PC-9 (cell line): ENCODE measurements around the gene RFC2. TPM values are rescaled to one million over a fixed set of nuclear protein-coding genes. Genes with fewer than 3 reads are reported as not detected.
"Not testable (repeated sequence)": the region's sequence is repeated elsewhere in the genome, so short reads cannot be mapped to it uniquely, and the experiment has no call there.

Experiments
- BruUV-seq: library from RNA; stranded (reverse); fragments of 400-500 nt; replicated peaks from 2 replicates; lab custom pipeline; 2021; lab: Mats Ljungman, UMichigan
- CTCF ChIA-PET: fragments of 300-600 bp; sonication (Branson Sonifier 250); formaldehyde crosslinking; loops from one replicate; lab custom pipeline; 2022; ENCODE audit warnings: antibody characterized with exemption; lab: Charles Lee
- POLR2A ChIA-PET: fragments of 300-600 bp; sonication (Branson Sonifier 250); formaldehyde crosslinking; loops from one replicate; lab custom pipeline; 2022; ENCODE audit warnings: antibody characterized with exemption; ENCODE audit not compliant: unreplicated experiment; lab: Charles Lee
- DNase-seq, 2 experiments: peaks; one replicate each; pipeline versions ENCODE4 v3.0.0 to v3.0.0-alpha.2; 2015 to 2022; ENCODE audit warnings: mixed read lengths in 1 of 2
- H2AFZ ChIP-seq: fragments of 200-600 bp; sonication (generic); 2 replicates; pipeline ENCODE4 v1.8.1; 2017; ENCODE audit warnings: antibody characterized with exemption
- H3F3A ChIP-seq: fragments of 200-600 bp; sonication (generic); 2 replicates; pipeline ENCODE4 v1.8.1; 2017; ENCODE audit warnings: antibody characterized with exemption, mild to moderate bottlenecking, low read depth; ENCODE audit not compliant: insufficient read depth
- H3K27ac ChIP-seq: fragments of 200-600 bp; sonication (generic); 2 replicates; pipeline ENCODE4 v1.6.1; 2016; ENCODE audit warnings: mixed run types
- H3K27me3 ChIP-seq: fragments of 200-600 bp; sonication (generic); 2 replicates; pipeline ENCODE4 v1.6.1; 2016; ENCODE audit warnings: low read depth, mixed run types; ENCODE audit not compliant: insufficient read depth
- H3K36me3 ChIP-seq: fragments of 200-600 bp; sonication (generic); 2 replicates; pipeline ENCODE4 v1.6.1; 2016; ENCODE audit warnings: low read depth, mixed run types
- H3K4me1 ChIP-seq: fragments of 200-600 bp; sonication (generic); replicated peaks from 2 replicates; pipeline ENCODE4 v1.6.1; 2016; ENCODE audit warnings: mixed run types; ENCODE audit not compliant: insufficient read depth
- H3K4me2 ChIP-seq: fragments of 200-600 bp; sonication (generic); 2 replicates; pipeline ENCODE4 v1.6.1; 2017; ENCODE audit warnings: mixed run types
- H3K4me3 ChIP-seq: fragments of 200-600 bp; sonication (generic); 2 replicates; pipeline ENCODE4 v1.6.1; 2016; ENCODE audit warnings: mixed run types
- H3K79me2 ChIP-seq: fragments of 200-600 bp; sonication (generic); 2 replicates; pipeline ENCODE4 v1.6.1; 2017; ENCODE audit warnings: low read depth, mixed run types
- H3K9me2 ChIP-seq: fragments of 200-600 bp; sonication (generic); 2 replicates; pipeline ENCODE4 v1.8.1; 2017; ENCODE audit warnings: mild to moderate bottlenecking; ENCODE audit not compliant: insufficient read depth
- H3K9me3 ChIP-seq: fragments of 200-600 bp; sonication (generic); 2 replicates; pipeline ENCODE4 v1.8.1; 2016; ENCODE audit warnings: low read depth; ENCODE audit not compliant: insufficient read depth
- H4K20me1 ChIP-seq: fragments of 200-600 bp; sonication (generic); 2 replicates; pipeline ENCODE4 v1.8.1; 2017; ENCODE audit not compliant: insufficient read depth
- EZH2 ChIP-seq: fragments of 200-600 bp; sonication (generic); IDR thresholded peaks from 2 replicates; pipeline ENCODE4 v1.8.0; 2017; ENCODE audit warnings: antibody characterized with exemption, low read depth
- intact Hi-C: fragments of 100-400 bp; cut with micrococcal nuclease; formaldehyde crosslinking; loops from one replicate; pipeline ENCODE4 v1.10.0; 2022; ENCODE audit not compliant: unreplicated experiment
- total RNA-seq: library from RNA; stranded (reverse); gene quantifications from 2 replicates; pipeline ENCODE4 v1.2.3, GENCODE V29; 2021
- TF ChIP-seq, protein P1 (sequence below): fragments of 200-600 bp; sonication (generic); conservative IDR thresholded peaks from 2 replicates; pipeline ENCODE4 v1.6.1; 2017; ENCODE audit warnings: mixed run types, antibody characterized with exemption, mild to moderate bottlenecking, moderate library complexity

RFC2 gene
- total RNA-seq, 1 experiment from 2014 or later, result 75.7 TPM

DNA sequence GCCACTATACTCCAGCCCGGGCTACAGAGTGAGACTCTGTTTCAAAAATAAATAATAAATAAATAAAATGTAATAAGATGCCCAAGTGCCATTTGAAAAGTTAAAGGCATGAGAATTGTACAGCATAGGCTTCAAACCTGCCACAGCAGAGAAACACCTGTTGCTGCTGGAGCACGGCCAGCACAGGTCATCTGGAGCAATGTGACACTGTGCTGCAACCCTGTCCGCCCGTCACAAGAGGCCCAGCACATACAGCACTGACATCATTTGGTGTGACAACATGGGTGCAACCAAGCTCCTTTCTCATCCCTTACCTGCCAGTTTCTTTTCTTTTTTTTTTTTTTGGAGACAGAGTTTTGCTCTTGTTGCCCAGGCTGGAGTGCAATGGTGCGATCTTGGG is 1.3 kb downstream of the RFC2 start:
- intact Hi-C loops, result loop anchor here (5.0 kb wide), 2 partner anchors 34 to 186 kb away; partner anchors contain the start of gene CLIP2
- peak overlapping the region; percentile 92; the same call in 1 of the 2 replicates for H3K4me3 ChIP-seq
- peaks cover 16% of the 10 kb centered on the region for H3F3A ChIP-seq
- DNase-seq, result no peak
- TF ChIP-seq, protein P1, sequence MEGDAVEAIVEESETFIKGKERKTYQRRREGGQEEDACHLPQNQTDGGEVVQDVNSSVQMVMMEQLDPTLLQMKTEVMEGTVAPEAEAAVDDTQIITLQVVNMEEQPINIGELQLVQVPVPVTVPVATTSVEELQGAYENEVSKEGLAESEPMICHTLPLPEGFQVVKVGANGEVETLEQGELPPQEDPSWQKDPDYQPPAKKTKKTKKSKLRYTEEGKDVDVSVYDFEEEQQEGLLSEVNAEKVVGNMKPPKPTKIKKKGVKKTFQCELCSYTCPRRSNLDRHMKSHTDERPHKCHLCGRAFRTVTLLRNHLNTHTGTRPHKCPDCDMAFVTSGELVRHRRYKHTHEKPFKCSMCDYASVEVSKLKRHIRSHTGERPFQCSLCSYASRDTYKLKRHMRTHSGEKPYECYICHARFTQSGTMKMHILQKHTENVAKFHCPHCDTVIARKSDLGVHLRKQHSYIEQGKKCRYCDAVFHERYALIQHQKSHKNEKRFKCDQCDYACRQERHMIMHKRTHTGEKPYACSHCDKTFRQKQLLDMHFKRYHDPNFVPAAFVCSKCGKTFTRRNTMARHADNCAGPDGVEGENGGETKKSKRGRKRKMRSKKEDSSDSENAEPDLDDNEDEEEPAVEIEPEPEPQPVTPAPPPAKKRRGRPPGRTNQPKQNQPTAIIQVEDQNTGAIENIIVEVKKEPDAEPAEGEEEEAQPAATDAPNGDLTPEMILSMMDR, result no peak
- no peak for TF ChIP-seq EZH2
- H3K27ac ChIP-seq, result no peak overlapping the region
- no peaks in the 10 kb centered on the region for H3K9me3 ChIP-seq
- peaks cover 23% of the 10 kb centered on the region for H3K36me3 ChIP-seq
- no peaks in the 10 kb centered on the region for H3K9me2 ChIP-seq
- POLR2A ChIA-PET, result no interaction called here
- CTCF ChIA-PET, result interaction anchor here (0.6 to 1.0 kb wide), 2 partner anchors 62 to 148 kb away, joined by 3 read pairs; no protein-coding TSS in a partner anchor
- no TSS peak for BruUV-seq
- peaks cover 17% of the 10 kb centered on the region for H3K4me1 ChIP-seq
- peak overlapping the region; percentile 98 for H3K4me2 ChIP-seq
- no peak overlapping the region for H2AFZ ChIP-seq
- peaks cover 41% of the 10 kb centered on the region for H3K79me2 ChIP-seq
- H3K27me3 ChIP-seq, result no peaks in the 10 kb centered on the region
- H4K20me1 ChIP-seq, result no peaks in the 10 kb centered on the region

DNA sequence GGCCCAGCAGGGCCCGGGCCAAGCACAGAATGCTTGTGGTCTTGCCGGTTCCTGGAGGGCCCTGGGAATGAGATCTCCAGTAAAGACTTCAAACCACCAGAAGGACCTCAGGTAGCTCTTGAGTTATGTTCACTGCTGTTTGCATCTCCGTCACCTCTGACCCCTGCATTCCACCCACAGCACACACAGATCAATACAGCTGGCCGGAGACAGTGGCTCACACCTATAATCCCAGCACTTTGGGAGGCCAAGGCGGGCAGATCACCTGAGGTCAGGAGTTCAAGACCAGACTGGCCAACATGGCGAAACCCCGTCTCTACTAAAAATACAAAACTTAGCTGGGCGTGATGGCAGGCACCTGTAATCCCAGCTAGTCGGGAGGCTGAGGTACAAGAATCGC is 5.1 kb downstream of the RFC2 start:
- CTCF ChIA-PET, BruUV-seq: not testable (repeated sequence)
- POLR2A ChIA-PET, result interaction anchor here (0.6 kb wide), 1 partner anchor 93 kb away, joined by 17 read pairs; no protein-coding TSS in a partner anchor

DNA sequence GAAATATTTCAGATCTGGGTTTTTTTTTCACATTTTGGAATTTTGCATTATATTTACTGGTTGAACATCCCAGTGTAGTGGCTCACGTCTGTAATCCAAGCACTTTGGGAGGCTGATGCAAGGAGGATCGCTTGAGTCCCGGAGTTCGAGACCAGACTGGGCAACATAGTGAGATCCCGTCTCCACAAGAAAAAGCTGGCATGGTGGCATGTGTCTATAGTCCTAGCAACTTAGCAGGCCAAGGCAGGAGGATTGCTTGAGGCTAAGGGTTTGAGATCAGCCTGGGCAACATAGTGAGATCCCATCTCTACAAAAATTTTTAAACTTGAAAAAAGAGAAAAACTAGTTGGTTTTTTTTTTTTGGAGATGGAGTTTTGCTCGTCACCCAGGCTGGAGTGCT is 6.0 kb downstream of the RFC2 start:
- H3K27me3 ChIP-seq, result no peaks in the 10 kb centered on the region
- H4K20me1 ChIP-seq, result no peaks in the 10 kb centered on the region
- H3K79me2 ChIP-seq, result peaks cover 10% of the 10 kb centered on the region
- CTCF ChIA-PET, result no interaction called here
- TF ChIP-seq, protein P1, result no peak
- no peak for TF ChIP-seq EZH2
- H3F3A ChIP-seq, result no peaks in the 10 kb centered on the region
- no peak overlapping the region for H3K4me2 ChIP-seq
- H3K4me1 ChIP-seq, result peaks cover 2% of the 10 kb centered on the region
- POLR2A ChIA-PET, result no interaction called here
- no peaks in the 10 kb centered on the region for H3K9me3 ChIP-seq
- H3K4me3 ChIP-seq, result no peak overlapping the region
- no TSS peak for BruUV-seq
- H2AFZ ChIP-seq, result no peak overlapping the region
- intact Hi-C loops, result no loop called here
- H3K9me2 ChIP-seq, result no peaks in the 10 kb centered on the region
- no peak overlapping the region for H3K27ac ChIP-seq
- no peak for DNase-seq
- H3K36me3 ChIP-seq, result peaks cover 28% of the 10 kb centered on the region

More for the DNA sequence above, 5.1 kb downstream of the RFC2 start:
- H3K9me2 ChIP-seq, H3K4me1 ChIP-seq, H3K27me3 ChIP-seq, H3F3A ChIP-seq, H3K9me3 ChIP-seq, DNase-seq, H3K27ac ChIP-seq, H2AFZ ChIP-seq, intact Hi-C loops, H4K20me1 ChIP-seq, H3K4me3 ChIP-seq, H3K4me2 ChIP-seq: not testable (repeated sequence)
- Histone ChIP-seq H3K36me3 (peaks cover 26% of the 10 kb centered on the region), H3K79me2 (peaks cover 19% of the 10 kb centered on the region)

DNA sequence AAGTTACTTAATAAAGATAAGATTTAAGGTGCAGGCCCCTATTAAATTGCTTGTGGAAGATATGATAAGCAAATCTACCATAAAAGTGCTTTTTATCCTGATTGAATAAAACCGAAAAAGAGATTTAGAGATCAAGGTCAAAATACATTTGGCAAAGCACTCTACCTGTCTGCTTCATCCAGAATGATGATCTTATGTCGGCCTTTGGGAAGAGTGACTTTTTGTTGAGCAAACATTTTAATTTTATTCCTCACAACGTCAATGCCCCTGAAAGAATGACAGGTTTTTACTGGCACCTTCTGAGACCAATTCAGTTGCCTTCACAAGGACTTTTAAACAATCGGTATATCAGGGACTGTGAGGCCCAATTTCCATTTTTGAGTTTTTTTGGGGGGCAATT is 7.7 kb downstream of the RFC2 start:
- no peak overlapping the region for H3K4me3 ChIP-seq
- no peak for DNase-seq
- POLR2A ChIA-PET, result no interaction called here
- H3K9me2 ChIP-seq, result no peaks in the 10 kb centered on the region
- H3K4me1 ChIP-seq, result no peaks in the 10 kb centered on the region
- no peaks in the 10 kb centered on the region for H3K27me3 ChIP-seq
- BruUV-seq, result no TSS peak
- H3K4me2 ChIP-seq, result no peak overlapping the region
- CTCF ChIA-PET, result no interaction called here
- TF ChIP-seq, protein P1, result no peak
- H3K36me3 ChIP-seq, result peaks cover 28% of the 10 kb centered on the region
- intact Hi-C loops, result no loop called here
- H3K79me2 ChIP-seq, result no peaks in the 10 kb centered on the region
- H2AFZ ChIP-seq, result no peak overlapping the region
- H3K9me3 ChIP-seq, result no peaks in the 10 kb centered on the region
- H3F3A ChIP-seq, result no peaks in the 10 kb centered on the region
- no peaks in the 10 kb centered on the region for H4K20me1 ChIP-seq
- no peak overlapping the region for H3K27ac ChIP-seq
